DOHH2 (cell line): ENCODE data around the gene RNASE12.
"Not testable (repeated sequence)": the region's sequence is repeated elsewhere in the genome, so short reads cannot be mapped to it uniquely, and the experiment has no call there.

Experiments used
- H3F3A ChIP-seq: fragments of 200-600 bp; sonication (generic), shearing (Covaris generic); 2 replicates; pipeline ENCODE4 v1.6.0; 2016; ENCODE audit warnings: antibody characterized with exemption, mild to moderate bottlenecking; ENCODE audit not compliant: control insufficient read depth, insufficient read depth
- H3K27ac ChIP-seq: fragments of 200-600 bp; sonication (generic); 2 replicates; pipeline ENCODE4 v1.5.1; 2014; ENCODE audit warnings: low read depth, mild to moderate bottlenecking, low read length, moderate library complexity
- H3K27me3 ChIP-seq: fragments of 200-600 bp; sonication (generic); 2 replicates; pipeline ENCODE4 v1.6.1; 2014; ENCODE audit warnings: mild to moderate bottlenecking, low read length, mixed read lengths; ENCODE audit not compliant: control insufficient read depth
- H3K36me3 ChIP-seq: fragments of 200-600 bp; sonication (generic); 2 replicates; pipeline ENCODE4 v1.6.1; 2014; ENCODE audit warnings: mild to moderate bottlenecking, low read length, moderate library complexity, mixed read lengths; ENCODE audit not compliant: control insufficient read depth
- H3K4me1 ChIP-seq: fragments of 200-600 bp; sonication (generic); 2 replicates; pipeline ENCODE4 v1.6.1; 2014; ENCODE audit warnings: mild to moderate bottlenecking, low read length, mixed read lengths; ENCODE audit not compliant: control insufficient read depth
- H3K4me2 ChIP-seq: fragments of 200-600 bp; sonication (generic); 2 replicates; pipeline ENCODE4 v1.6.0; 2014; ENCODE audit warnings: mild to moderate bottlenecking, low read length, moderate library complexity
- H3K4me3 ChIP-seq: fragments of 200-600 bp; sonication (generic); 2 replicates; pipeline ENCODE4 v1.5.1; 2014; ENCODE audit warnings: mild to moderate bottlenecking, low read length, mixed read lengths
- H3K79me2 ChIP-seq: fragments of 200-600 bp; sonication (generic); 2 replicates; pipeline ENCODE4 v1.6.1; 2014; ENCODE audit warnings: mild to moderate bottlenecking, low read length, mixed read lengths; ENCODE audit not compliant: control insufficient read depth
- H3K9me2 ChIP-seq: fragments of 200-600 bp; sonication (generic); replicated peaks from 2 replicates; pipeline ENCODE4 v1.6.1; 2014; ENCODE audit warnings: mild to moderate bottlenecking, low read length, mixed read lengths; ENCODE audit not compliant: control insufficient read depth
- H3K9me3 ChIP-seq: fragments of 200-600 bp; sonication (generic); 2 replicates; pipeline ENCODE4 v1.6.1; 2014; ENCODE audit warnings: antibody characterized with exemption, low read length, mixed read lengths; ENCODE audit not compliant: control insufficient read depth, insufficient read depth
- H4K20me1 ChIP-seq: fragments of 200-600 bp; sonication (generic); 2 replicates; pipeline ENCODE4 v1.6.0; 2014; ENCODE audit warnings: low read depth, mild to moderate bottlenecking, antibody characterized with exemption, low read length, moderate library complexity; ENCODE audit not compliant: control insufficient read depth, insufficient read depth
- CTCF ChIP-seq: fragments of 200-600 bp; sonication (generic); IDR thresholded peaks from one replicate; pipeline ENCODE4 v1.5.1; 2014; ENCODE audit warnings: antibody characterized with exemption, mild to moderate bottlenecking, low read depth, low read length; ENCODE audit not compliant: poor library complexity, severe bottlenecking
- EZH2phosphoT487 ChIP-seq: fragments of 200-600 bp; sonication (generic); IDR thresholded peaks from 2 replicates; pipeline ENCODE4 v1.6.1; 2017; ENCODE audit warnings: borderline replicate concordance, mild to moderate bottlenecking, antibody characterized with exemption, low read length, moderate library complexity, mixed read lengths

RNASE12 gene

GRCh38 chr14:20568393-20568792 is 22.8 kb downstream of the RNASE12 start:
- no peak overlapping the region for H3K27ac ChIP-seq
- H3K79me2 ChIP-seq: no peaks in the 10 kb centered on the region
- H3K27me3 ChIP-seq: peaks cover 4% of the 10 kb centered on the region; the same call in 1 of the 2 replicates
- H3F3A ChIP-seq: no peaks in the 10 kb centered on the region
- H3K36me3 ChIP-seq: no peaks in the 10 kb centered on the region
- H3K4me3 ChIP-seq: no peak overlapping the region
- no peak for TF ChIP-seq EZH2phosphoT487
- TF ChIP-seq CTCF: no peak
- H3K9me2 ChIP-seq: no peaks in the 10 kb centered on the region
- no peak overlapping the region for H3K4me2 ChIP-seq
- no peaks in the 10 kb centered on the region for H4K20me1 ChIP-seq
- no peaks in the 10 kb centered on the region for H3K4me1 ChIP-seq
- H3K9me3 ChIP-seq: peaks cover 5% of the 10 kb centered on the region; the same call in 1 of the 2 replicates

- H3K4me1 ChIP-seq, H3K9me3 ChIP-seq, H3K4me2 ChIP-seq, H3F3A ChIP-seq, H3K36me3 ChIP-seq, H3K79me2 ChIP-seq, H3K4me3 ChIP-seq, H3K27ac ChIP-seq, H4K20me1 ChIP-seq, H3K9me2 ChIP-seq, H3K27me3 ChIP-seq: not testable (repeated sequence)
These were observed 24.0 kb downstream of the RNASE12 start for GRCh38 chr14:20567199-20567598.

GRCh38 chr14:20564501-20564997 is 26.6 kb downstream of the RNASE12 start:
- Histone ChIP-seq H3K9me3 (peaks cover 5% of the 10 kb centered on the region; the same call in 1 of the 2 replicates), H3K36me3 (no peaks in the 10 kb centered on the region), H3K4me3 (no peak overlapping the region), H3K9me2 (no peaks in the 10 kb centered on the region), H3K27ac (no peak overlapping the region), H3F3A (no peaks in the 10 kb centered on the region), H3K4me2 (no peak overlapping the region), H4K20me1 (no peaks in the 10 kb centered on the region), H3K79me2 (no peaks in the 10 kb centered on the region), H3K4me1 (no peaks in the 10 kb centered on the region), H3K27me3 (peaks cover 4% of the 10 kb centered on the region; the same call in 1 of the 2 replicates)
- no peak for TF ChIP-seq EZH2phosphoT487
- no peak for TF ChIP-seq CTCF

GRCh38 chr14:20563971-20564370 is 27.2 kb downstream of the RNASE12 start:
- Histone ChIP-seq H3K79me2 (no peaks in the 10 kb centered on the region), H3K27ac (no peak overlapping the region), H3K27me3 (peaks cover 4% of the 10 kb centered on the region; the same call in 1 of the 2 replicates), H4K20me1 (no peaks in the 10 kb centered on the region), H3K36me3 (no peaks in the 10 kb centered on the region), H3K9me3 (peaks cover 5% of the 10 kb centered on the region; the same call in 1 of the 2 replicates), H3F3A (no peaks in the 10 kb centered on the region), H3K4me2 (no peak overlapping the region), H3K4me1 (no peaks in the 10 kb centered on the region), H3K4me3 (no peak overlapping the region), H3K9me2 (no peaks in the 10 kb centered on the region)
- TF ChIP-seq EZH2phosphoT487 (no peak), CTCF (no peak)
